ENCODE data around the gene OSGEPL1. TPM values are rescaled to one million over a fixed set of nuclear protein-coding genes. Genes with fewer than 3 reads are reported as not detected.
A peak's percentile ranks its signal among the peaks of the same experiment; 100 is the strongest.
"Not testable (repeated sequence)": the region's sequence is repeated elsewhere in the genome, so short reads cannot be mapped to it uniquely, and the experiment has no call there.

The OSGEPL1 gene
- total RNA-seq, 1 experiment from 2014 or later: 56.1 TPM

DNA sequence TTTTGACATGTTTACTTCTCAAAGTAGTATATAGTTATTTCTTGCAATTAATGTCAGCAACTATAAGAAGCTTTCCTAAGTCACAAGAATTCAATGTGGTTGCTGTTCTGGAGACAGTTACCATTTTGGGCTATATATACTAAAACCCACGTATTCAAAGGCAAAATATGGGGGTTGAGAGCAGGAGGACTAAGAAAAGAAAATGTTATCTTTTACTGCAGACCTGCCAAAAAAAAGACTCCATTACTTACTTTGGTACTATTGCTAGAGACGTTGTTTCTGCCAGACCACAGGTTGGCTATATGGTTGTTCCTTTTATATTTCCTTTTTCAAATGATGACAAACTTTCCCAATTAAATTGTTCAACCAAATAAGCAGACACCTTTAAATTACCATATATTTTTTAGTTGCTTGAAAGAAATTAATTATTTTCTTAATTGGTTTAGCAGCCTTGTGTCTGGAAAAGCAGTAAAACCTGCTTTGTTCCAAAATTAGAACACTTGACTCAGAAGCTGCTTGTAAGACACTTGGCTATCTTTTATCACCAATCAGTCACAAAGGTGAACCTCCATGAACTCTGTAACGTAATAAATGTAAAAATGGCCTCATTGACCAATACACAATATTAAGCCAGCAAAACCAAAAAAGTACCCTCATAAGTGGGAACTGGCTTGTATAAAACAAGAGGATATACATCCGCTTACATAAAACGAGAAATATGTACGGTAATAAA, 8.2 kb upstream of the OSGEPL1 start:
- H3K27me3 ChIP-seq: no peaks in the 10 kb centered on the region
- H3K4me1 ChIP-seq: no peaks in the 10 kb centered on the region
- H3K4me3 ChIP-seq: no peak overlapping the region
- H3K9me3 ChIP-seq (replicated peaks): no peaks in the 10 kb centered on the region
- H3K27ac ChIP-seq: no peak overlapping the region
- H3K36me3 ChIP-seq: peaks cover 91% of the 10 kb centered on the region
- no peak for DNase-seq

DNA sequence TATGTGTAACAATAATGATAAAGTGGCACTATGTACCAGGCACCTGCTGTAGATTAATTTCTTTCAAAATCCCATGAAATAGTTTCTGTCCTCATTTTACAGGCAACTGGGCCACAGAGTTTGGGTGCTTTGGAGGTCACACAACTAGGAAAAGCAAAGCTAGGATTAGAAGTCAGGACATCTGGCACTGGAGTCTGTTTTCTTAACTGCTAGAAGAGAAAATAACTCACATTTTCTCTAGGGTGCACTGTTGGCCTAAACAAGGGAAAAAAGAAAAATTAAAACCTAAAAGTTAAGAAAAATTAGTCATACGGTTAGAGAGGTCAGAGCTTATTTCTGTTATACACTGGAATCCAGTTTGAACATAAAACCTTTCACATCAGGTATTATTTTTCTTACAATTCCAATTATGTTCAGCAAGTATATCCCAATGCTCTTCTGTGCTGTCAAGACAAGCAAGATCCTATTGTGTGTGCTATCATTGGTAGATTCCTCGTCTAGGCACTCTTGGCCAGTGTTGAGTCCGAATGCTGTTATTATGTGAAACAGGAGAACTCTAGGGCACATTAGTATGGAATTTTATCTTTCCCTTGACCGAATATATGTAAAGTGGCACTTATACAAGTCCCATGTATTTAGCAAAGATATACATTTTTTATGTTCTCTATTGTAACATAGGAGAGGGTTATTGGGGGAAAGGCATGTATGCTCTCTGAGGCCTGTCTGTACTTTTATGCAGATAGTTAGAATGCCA, 1.5 kb upstream of the OSGEPL1 start:
- Histone ChIP-seq H3K27ac (no peak overlapping the region), H3K4me1 (peaks cover 13% of the 10 kb centered on the region), H3K4me3 (peak overlapping the region; percentile 92), H3K36me3 (peaks cover 27% of the 10 kb centered on the region), H3K27me3 (no peaks in the 10 kb centered on the region), H3K9me3 (replicated peaks) (no peaks in the 10 kb centered on the region)
- peak in 1 of 2 experiments; percentile 66 for DNase-seq

DNA sequence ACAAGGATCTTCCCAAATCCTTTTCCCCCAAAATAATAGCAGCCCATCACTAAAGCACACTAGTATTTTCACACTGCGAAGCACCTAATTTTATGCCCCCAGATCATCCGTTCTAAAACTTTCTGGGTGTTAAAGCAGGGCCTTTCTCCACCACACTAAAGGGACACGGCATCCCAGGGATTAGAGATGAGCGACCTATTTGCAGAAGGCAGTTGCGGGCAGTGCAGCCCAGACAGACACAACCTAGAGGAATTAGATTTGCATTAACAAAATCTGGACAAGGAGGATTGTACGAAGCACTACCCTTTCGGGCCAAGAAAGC, 402 bp downstream of the OSGEPL1 start:
- Histone ChIP-seq H3K9me3 (replicated peaks) (no peaks in the 10 kb centered on the region), H3K36me3 (peaks cover 10% of the 10 kb centered on the region), H3K4me1 (peaks cover 13% of the 10 kb centered on the region), H3K27me3 (no peaks in the 10 kb centered on the region), H3K4me3 (peak overlapping the region; percentile 92), H3K27ac (peak overlapping the region; percentile 59)
- no peak for DNase-seq

DNA sequence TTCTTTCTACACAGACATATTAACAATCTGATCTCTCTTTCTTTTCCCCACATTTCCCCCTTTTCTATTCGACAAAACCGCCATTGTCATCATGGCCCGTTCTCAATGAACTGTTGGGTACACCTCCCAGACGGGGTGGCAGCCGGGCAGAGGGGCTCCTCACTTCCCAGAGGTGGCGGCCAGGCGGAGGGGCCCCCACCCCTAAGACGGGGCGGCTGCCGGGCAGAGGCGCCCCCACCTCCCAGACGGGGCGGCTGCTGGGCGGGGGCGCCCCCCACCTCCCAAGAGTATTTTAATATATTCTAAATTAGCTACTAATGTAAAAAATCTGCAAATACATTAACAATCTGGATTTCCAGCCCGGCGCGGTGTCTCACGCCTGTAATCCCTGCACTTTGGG, 2.4 kb downstream of the OSGEPL1 start:
- DNase-seq; H3K9me3 ChIP-seq (replicated peaks); H3K27me3 ChIP-seq; H3K36me3 ChIP-seq; H3K4me3 ChIP-seq; H3K27ac ChIP-seq: not testable (repeated sequence)
- peaks cover 13% of the 10 kb centered on the region for H3K4me1 ChIP-seq

DNA sequence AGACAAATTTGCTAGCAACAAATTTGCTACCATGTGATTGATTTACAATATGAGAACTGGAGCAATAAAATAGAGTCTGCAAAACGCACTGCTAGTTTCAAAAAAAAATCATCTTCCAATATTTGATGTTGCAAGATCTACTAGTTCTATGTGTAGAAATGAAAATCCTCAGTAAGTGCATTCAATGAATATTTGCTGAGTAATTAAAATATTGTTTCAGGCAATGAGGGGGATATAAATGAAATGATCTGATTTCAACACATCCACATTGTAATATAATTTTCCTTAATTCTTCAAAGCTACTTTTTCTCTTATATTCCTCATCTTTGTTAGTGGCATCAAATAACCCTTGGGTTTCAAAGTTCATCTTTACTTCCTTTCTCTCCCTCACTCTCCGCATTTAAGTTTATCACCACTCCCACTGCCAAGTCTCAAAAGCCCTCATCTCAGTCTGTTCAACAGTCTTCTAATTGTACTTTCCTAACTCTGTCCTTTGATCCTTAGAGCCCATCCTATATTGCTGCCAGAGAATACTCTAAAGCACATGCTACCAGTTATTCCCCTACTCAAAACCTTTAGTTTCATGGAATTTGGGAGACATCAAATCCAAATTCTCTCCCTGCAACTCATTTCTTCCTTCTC, 6.2 kb downstream of the OSGEPL1 start:
- no peaks in the 10 kb centered on the region for H3K27me3 ChIP-seq
- H3K4me3 ChIP-seq: no peak overlapping the region
- peaks cover 17% of the 10 kb centered on the region for H3K36me3 ChIP-seq
- no peak overlapping the region for H3K27ac ChIP-seq
- no peaks in the 10 kb centered on the region for H3K9me3 ChIP-seq (replicated peaks)
- H3K4me1 ChIP-seq: peaks cover 2% of the 10 kb centered on the region; the same call in 1 of the 2 replicates
- no peak for DNase-seq

DNA sequence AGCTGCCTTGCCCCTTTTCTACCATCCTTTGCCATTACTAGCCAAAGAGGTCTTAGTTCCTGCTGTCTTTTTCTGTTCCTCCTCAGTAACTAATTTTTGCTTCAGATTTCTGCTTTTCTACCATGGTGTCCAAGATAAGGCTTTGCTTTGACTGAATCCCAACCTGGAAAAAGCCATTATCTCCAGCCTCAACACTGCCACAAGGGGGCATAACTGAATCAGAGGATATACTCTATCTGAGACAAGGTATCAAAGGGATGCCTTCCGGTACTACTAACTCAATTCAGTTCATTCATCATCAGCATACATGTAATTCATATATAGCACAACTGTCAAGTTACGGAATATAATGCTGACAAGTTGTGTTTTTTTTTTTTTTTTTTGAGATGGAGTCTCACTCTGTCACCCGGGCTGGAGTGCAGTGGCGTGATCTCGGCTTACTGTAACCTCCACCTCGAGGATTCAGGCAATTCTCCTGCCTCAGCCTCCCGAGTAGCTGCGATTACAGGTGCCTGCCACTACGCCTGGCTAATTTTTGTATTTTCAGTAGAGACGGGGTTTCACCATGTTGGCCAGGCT, 11.4 kb downstream of the OSGEPL1 start:
- peak; percentile 69 to 89 for DNase-seq
- no peaks in the 10 kb centered on the region for H3K4me1 ChIP-seq

DNA sequence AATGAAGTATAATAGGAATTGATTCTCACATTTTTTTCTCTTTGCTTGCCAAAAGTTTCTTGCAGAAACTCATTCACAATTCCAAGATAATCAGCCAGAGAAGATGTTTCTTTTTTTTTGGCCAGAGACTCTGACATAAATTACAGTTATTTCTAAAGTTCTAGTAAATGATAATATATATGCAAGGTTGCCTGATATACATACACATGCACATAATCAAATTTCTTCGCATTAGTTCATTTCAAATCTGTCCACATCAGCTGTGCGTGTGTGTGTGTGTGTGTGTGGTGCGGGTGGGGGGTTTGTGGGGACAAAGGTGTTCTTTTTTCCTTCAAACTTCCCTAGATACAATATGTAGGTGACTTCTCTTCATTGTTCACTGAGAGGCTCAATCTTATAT, 33.2 kb downstream of the OSGEPL1 start:
- no peaks in the 10 kb centered on the region for H3K4me1 ChIP-seq
- H3K9me3 ChIP-seq (replicated peaks): no peaks in the 10 kb centered on the region
- no peak for DNase-seq
- H3K36me3 ChIP-seq: no peaks in the 10 kb centered on the region
- H3K4me3 ChIP-seq: no peak overlapping the region
- H3K27me3 ChIP-seq: no peaks in the 10 kb centered on the region
- H3K27ac ChIP-seq: no peak overlapping the region

More for the DNA sequence above, 11.4 kb downstream of the OSGEPL1 start:
- Histone ChIP-seq H3K27ac (no peak overlapping the region), H3K27me3 (no peaks in the 10 kb centered on the region), H3K36me3 (peaks cover 49% of the 10 kb centered on the region), H3K4me3 (no peak overlapping the region), H3K9me3 (replicated peaks) (no peaks in the 10 kb centered on the region)

DNA sequence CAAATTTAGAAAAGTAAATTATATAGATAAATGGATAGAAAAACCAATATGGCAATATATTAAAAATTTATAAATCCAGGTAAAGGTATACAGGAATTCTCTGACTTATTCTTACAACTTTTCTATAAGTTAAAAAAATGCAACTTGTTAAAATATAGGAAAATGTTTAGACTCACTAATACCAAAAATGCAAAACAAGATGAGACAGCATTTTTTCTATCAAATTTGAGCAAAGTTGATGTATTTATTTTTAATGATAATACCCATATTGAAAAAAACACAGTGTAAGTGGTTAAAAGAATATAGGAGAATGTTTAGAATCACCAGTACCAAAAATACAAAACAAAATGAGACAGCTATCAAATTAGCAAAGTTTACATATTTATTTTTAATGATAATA, 35.7 kb downstream of the OSGEPL1 start:
- H3K27me3 ChIP-seq: no peaks in the 10 kb centered on the region
- DNase-seq: no peak
- no peak overlapping the region for H3K4me3 ChIP-seq
- H3K9me3 ChIP-seq (replicated peaks): no peaks in the 10 kb centered on the region
- H3K36me3 ChIP-seq: no peaks in the 10 kb centered on the region
- no peak overlapping the region for H3K27ac ChIP-seq
- no peaks in the 10 kb centered on the region for H3K4me1 ChIP-seq

DNA sequence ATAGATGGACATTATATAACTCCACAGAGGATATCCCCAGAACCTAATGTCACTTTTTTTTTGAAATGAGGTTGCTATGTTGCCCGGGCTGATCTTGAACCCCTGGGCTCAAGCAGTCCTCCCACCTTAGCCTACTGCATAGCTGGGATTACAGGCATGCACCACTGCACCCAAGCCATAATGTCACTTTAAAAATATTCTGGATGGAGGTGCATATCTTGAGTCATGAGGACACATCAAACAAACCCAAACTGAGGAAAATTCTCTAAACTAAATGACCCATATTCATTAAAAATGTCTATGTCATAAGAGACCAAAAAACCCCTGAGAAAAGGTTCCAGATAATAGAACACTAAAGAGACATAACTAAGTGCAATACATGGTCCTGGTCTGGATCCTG, 36.3 kb downstream of the OSGEPL1 start:
- Histone ChIP-seq H3K4me1 (no peaks in the 10 kb centered on the region), H3K36me3 (no peaks in the 10 kb centered on the region), H3K27me3 (no peaks in the 10 kb centered on the region), H3K4me3 (no peak overlapping the region), H3K9me3 (replicated peaks) (no peaks in the 10 kb centered on the region), H3K27ac (no peak overlapping the region)
- no peak for DNase-seq

DNA sequence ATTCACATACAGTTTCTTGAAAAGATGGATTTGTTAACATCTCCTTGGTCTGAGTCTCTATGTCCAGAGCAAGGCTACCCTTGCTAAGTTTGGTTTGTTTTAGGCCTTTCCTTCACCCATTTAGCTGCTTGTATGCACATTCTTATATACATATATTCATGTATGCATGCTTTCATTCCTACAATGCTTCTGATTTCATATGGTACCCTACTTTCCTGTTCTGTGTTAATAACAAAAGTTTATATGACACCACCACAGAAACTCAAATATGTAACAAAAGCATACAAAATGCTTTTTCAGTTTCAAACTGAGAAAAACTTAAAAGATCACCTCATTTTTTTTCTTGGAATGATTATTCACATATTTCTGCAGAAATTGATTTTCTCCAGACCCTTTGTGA, 39.4 kb downstream of the OSGEPL1 start:
- H3K4me1 ChIP-seq: no peaks in the 10 kb centered on the region
- H3K9me3 ChIP-seq (replicated peaks): no peaks in the 10 kb centered on the region
- H3K36me3 ChIP-seq: no peaks in the 10 kb centered on the region
- no peak overlapping the region for H3K27ac ChIP-seq
- DNase-seq: no peak
- no peaks in the 10 kb centered on the region for H3K27me3 ChIP-seq
- no peak overlapping the region for H3K4me3 ChIP-seq

DNA sequence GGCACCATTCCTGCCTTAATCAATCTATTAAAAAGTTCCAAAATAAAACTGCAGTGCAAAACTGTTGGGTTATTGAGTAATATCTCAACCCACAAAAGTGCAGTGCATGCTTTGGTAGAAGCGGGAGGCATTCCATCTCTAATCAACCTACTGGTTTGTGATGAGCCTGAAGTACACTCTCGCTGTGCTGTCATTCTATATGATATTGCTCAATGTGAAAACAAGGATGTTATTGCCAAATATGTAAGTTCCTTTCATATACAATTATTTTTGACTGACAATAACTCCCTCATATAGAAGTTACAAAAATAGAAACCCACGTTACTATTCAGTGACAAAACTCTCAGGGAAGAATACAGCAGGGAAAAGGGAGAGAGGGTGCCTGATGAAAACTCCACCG, 43.0 kb downstream of the OSGEPL1 start:
- H3K4me1 ChIP-seq: no peaks in the 10 kb centered on the region
- no peak overlapping the region for H3K27ac ChIP-seq
- no peak for DNase-seq
- no peak overlapping the region for H3K4me3 ChIP-seq
- peaks cover 11% of the 10 kb centered on the region for H3K9me3 ChIP-seq (replicated peaks)
- H3K27me3 ChIP-seq: no peaks in the 10 kb centered on the region
- no peaks in the 10 kb centered on the region for H3K36me3 ChIP-seq

DNA sequence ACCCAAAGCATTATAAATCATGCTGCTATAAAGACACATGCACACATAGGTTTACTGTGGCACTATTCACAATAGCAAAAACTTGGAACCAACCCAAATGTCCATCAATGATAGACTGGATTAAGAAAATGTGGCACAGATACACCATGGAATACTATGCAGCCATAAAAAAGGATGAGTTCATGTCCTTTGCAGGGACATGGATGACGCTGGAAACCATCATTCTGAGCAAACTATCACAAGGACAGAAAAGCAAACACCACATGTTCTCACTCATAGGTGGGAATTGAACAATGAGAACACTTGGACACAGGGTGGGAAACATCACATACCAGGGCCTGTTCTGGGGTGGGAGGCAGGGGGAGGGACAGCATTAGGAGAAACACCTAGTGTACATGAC, 45.0 kb downstream of the OSGEPL1 start:
- peaks cover 17% of the 10 kb centered on the region for H3K9me3 ChIP-seq (replicated peaks)

DNA sequence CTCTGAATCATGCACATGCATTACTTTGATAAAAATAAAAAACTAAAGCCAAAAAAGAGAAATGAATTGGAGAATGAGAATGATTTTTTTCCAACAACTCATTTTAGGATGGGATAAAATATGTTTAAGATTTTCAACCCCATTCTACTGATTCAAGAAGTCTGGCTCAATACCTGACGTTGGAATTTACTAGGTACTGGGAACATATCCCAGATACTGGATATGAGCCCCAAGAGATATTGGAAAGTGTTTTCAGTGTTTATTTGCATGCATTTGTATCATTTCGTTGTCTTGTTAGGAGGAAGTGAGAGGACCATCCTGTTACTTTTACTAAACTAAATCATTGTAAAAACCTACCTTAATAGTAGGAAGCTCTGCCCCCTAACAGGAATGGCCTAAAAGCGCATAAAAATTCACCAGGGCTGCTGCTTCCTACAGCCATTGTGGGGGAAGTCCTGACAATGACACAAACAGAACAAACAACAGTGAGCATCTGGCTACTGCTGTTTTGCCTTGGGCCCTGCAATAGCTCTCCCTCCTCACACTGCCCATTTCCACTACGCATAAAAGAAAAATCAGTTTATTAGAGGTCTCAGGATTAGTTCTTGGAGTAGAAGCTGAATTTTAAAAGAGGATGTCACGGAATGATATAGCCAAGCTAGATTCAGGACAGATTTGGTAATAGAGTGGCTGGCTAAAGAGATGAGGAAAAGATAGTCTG, 52.9 kb downstream of the OSGEPL1 start:
- H3K36me3 ChIP-seq: peaks cover 6% of the 10 kb centered on the region; the same call in 1 of the 2 replicates

More for the DNA sequence above, 45.0 kb downstream of the OSGEPL1 start:
- not testable (repeated sequence) for H3K36me3 ChIP-seq, DNase-seq, H3K4me1 ChIP-seq, H3K4me3 ChIP-seq, H3K27ac ChIP-seq, H3K27me3 ChIP-seq

DNA sequence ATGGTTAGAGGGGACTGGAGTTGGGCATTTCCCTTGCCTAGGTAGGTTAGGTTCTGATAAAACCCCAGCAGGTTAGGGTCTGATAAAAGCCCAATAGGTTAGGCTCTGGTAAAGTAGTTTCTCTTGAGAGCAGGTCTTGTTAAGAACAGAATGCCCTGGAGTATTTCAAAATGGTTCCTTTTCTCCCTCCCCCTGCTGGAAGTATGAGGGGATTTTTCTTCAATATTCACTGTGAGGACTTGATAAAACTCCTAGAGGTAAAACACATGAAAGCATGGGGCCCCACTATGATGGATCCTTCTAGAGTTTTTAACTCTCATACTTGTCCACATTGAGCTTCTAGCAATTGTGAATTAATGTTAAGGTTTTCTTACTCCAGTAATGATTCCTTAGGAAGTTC, 60.5 kb downstream of the OSGEPL1 start:
- H3K36me3 ChIP-seq: peaks cover 6% of the 10 kb centered on the region
- no peaks in the 10 kb centered on the region for H3K4me1 ChIP-seq
- no peak overlapping the region for H3K4me3 ChIP-seq
- DNase-seq: no peak
- H3K9me3 ChIP-seq (replicated peaks): no peaks in the 10 kb centered on the region
- no peaks in the 10 kb centered on the region for H3K27me3 ChIP-seq
- no peak overlapping the region for H3K27ac ChIP-seq

More for the DNA sequence above, 52.9 kb downstream of the OSGEPL1 start:
- no peak overlapping the region for H3K27ac ChIP-seq
- DNase-seq: no peak
- H3K27me3 ChIP-seq: no peaks in the 10 kb centered on the region
- H3K4me3 ChIP-seq: no peak overlapping the region
- H3K9me3 ChIP-seq (replicated peaks): peaks cover 6% of the 10 kb centered on the region; the same call in 1 of the 2 replicates
- no peaks in the 10 kb centered on the region for H3K4me1 ChIP-seq

All from SJCRH30 (cell line).